ENCODE measurements around the gene RBP2.

DNA sequence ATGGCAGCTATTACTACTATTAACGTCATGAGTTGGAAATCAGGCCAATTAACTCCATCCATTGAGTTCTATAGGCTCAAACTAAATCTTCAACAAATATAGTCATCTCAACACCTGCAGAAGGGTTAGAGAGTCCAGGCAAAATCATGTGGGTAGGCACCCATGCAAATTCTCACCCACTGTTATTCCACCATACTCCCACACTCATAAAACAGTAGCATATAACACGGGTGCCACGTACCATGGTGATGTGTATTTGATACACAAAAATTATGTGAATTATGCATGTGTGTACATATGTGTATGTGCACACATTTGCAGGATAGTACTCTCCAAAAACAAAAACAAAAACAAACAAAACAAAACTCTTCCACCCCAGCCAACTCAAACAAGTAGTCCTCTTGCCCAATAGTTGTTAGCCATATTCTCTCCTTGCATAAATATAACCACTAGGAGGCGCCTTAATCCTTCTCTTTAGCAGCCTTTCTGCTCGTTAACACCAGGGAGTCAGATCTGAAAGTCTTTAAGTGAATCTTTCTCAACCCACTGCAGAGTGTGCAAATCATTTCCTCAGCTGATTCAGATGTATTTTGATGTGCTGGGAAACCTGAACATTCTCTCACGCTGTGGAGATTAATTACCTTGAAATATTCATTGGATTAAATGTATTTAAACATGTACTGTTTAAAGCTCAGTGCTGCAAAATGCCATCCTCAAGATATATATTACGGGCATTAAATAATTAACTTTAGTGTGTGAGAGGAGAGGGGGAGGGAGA is 48.8 kb downstream of the RBP2 start:
- TF ChIP-seq ATF1 (CRISPR knock-in tag; IDR thresholded peaks at IDR 0.05) (no peak), ATF1 (tag; IDR thresholded peaks at IDR 0.05) (no peak), CREB1 (IDR thresholded peaks at IDR 0.05) (no peak), CREB1 (CRISPR knock-in tag; IDR thresholded peaks at IDR 0.05) (no peak), SMAD1 (IDR thresholded peaks at IDR 0.05; ENCODE audit: low read depth, low read length, partially characterized antibody) (no peak), ZNF184 (CRISPR knock-in tag; IDR thresholded peaks at IDR 0.05) (no peak), MTA3 (IDR thresholded peaks at IDR 0.05; ENCODE audit: borderline replicate concordance) (no peak), HNRNPL (IDR thresholded peaks at IDR 0.05; ENCODE audit: low read depth, low read length) (no peak), ZNF121 (CRISPR knock-in tag; conservative IDR thresholded peaks at IDR 0.05) (no peak), SP1 (CRISPR knock-in tag; IDR thresholded peaks at IDR 0.05) (no peak), ATF7 (IDR thresholded peaks at IDR 0.05) (no peak)
- TF ChIP-seq, protein P1, sequence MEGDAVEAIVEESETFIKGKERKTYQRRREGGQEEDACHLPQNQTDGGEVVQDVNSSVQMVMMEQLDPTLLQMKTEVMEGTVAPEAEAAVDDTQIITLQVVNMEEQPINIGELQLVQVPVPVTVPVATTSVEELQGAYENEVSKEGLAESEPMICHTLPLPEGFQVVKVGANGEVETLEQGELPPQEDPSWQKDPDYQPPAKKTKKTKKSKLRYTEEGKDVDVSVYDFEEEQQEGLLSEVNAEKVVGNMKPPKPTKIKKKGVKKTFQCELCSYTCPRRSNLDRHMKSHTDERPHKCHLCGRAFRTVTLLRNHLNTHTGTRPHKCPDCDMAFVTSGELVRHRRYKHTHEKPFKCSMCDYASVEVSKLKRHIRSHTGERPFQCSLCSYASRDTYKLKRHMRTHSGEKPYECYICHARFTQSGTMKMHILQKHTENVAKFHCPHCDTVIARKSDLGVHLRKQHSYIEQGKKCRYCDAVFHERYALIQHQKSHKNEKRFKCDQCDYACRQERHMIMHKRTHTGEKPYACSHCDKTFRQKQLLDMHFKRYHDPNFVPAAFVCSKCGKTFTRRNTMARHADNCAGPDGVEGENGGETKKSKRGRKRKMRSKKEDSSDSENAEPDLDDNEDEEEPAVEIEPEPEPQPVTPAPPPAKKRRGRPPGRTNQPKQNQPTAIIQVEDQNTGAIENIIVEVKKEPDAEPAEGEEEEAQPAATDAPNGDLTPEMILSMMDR (IDR thresholded peaks at IDR 0.05 in 2 of 3, conservative IDR thresholded peaks at IDR 0.05 in 1 of 3; ENCODE audit: insufficient read depth in 2 of 3, low read depth in 1 of 3, low read length in 3 of 3) = peak; percentile 61 to 88 (median 75); a peak in 5 of 6 replicates
- TF ChIP-seq, protein P2, sequence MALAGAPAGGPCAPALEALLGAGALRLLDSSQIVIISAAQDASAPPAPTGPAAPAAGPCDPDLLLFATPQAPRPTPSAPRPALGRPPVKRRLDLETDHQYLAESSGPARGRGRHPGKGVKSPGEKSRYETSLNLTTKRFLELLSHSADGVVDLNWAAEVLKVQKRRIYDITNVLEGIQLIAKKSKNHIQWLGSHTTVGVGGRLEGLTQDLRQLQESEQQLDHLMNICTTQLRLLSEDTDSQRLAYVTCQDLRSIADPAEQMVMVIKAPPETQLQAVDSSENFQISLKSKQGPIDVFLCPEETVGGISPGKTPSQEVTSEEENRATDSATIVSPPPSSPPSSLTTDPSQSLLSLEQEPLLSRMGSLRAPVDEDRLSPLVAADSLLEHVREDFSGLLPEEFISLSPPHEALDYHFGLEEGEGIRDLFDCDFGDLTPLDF (CRISPR knock-in tag; IDR thresholded peaks at IDR 0.05) = no peak

All from K562 (cell line).